Activated naive CD4-positive, alpha-beta T cell treated with anti-CD3 and anti-CD28 coated beads for 36 hours (primary cell): ENCODE data around the gene LIMA1. TPM values are rescaled to one million over a fixed set of nuclear protein-coding genes. Genes with fewer than 3 reads are reported as not detected.
A peak's percentile ranks its signal among the peaks of the same experiment; 100 is the strongest.

Experiments used
- CTCF ChIA-PET: fragments of 350-600 bp; sonication (Branson Sonifier 250); formaldehyde crosslinking; loops from one replicate; lab custom pipeline; 2021; ENCODE audit warnings: antibody characterized with exemption; lab: Charles Lee
- DNase-seq: peaks from one replicate; pipeline ENCODE4 v3.0.0-alpha.2; 2020
- H3K27ac Mint-ChIP-seq: one replicate; pipeline ENCODE4 v1.8.0; 2021; ENCODE audit warnings: mild to moderate bottlenecking, mixed read lengths
- H3K27me3 Mint-ChIP-seq: one replicate; pipeline ENCODE4 v1.8.0; 2021; ENCODE audit warnings: low read depth, mixed read lengths
- H3K36me3 Mint-ChIP-seq: one replicate; pipeline ENCODE4 v1.8.0; 2021; ENCODE audit warnings: low read depth, mixed read lengths
- H3K4me1 Mint-ChIP-seq: one replicate; pipeline ENCODE4 v1.8.0; 2021; ENCODE audit warnings: low read depth, mixed read lengths
- H3K4me3 Mint-ChIP-seq: one replicate; pipeline ENCODE4 v1.8.0; 2021; ENCODE audit warnings: mild to moderate bottlenecking, moderate library complexity, mixed read lengths
- H3K9me3 Mint-ChIP-seq: one replicate; pipeline ENCODE4 v1.8.0; 2021; ENCODE audit warnings: mixed read lengths
- intact Hi-C: fragments of 100-400 bp; cut with micrococcal nuclease; formaldehyde crosslinking; loops from one replicate; pipeline ENCODE4 v1.15.1; 2023
- total RNA-seq, 2 experiments: library from RNA; stranded (reverse); gene quantifications; one replicate each; pipeline ENCODE4 v1.2.3, GENCODE V29; 2021

The LIMA1 gene
- total RNA-seq, 2 experiments from 2014 or later: 15.9 to 16.5 TPM

DNA sequence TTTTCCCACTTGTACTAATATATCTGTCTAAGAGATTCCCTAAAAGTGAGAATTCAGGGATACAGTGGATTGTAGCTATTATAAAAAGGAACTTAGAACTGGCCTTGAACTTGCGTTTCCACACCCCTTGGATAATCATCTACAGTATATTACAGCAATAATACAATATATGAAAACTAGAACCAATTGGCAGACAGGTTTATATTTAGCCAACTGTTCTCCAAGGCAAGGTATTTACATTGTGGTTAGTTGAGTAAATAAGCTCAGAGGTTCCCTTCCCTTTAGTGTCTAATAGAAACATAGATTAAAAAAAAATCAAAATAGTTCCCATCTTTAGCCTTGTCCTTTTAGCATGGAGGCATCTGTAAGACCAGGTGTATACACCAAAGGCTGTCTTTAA is 42.1 kb downstream of the LIMA1 start:
- Mint-ChIP-seq H3K9me3 (no peaks in the 10 kb centered on the region), H3K27ac (no peak overlapping the region), H3K4me1 (peaks cover under 1% of the 10 kb centered on the region), H3K36me3 (peaks cover 3% of the 10 kb centered on the region), H3K27me3 (no peaks in the 10 kb centered on the region), H3K4me3 (no peak overlapping the region)
- CTCF ChIA-PET: no interaction called here
- intact Hi-C loops: no loop called here
- DNase-seq: no peak

DNA sequence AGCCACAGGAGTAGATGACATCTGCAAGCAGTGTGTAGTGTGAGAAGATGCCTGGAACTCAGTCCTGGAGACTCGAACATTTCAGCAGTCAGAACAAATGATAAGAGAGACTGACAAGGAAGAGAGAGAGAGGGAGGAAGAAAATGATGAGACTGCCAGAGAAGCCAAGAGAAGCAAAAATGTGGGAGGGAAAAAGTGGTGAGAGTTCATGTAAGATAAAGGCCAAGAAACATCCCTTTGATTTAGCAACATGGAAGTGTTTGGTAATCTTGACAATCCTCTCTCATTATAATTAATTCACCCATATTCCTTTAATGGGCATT is 42.6 kb downstream of the LIMA1 start:
- no peaks in the 10 kb centered on the region for H3K4me1 Mint-ChIP-seq
- H3K27me3 Mint-ChIP-seq: no peaks in the 10 kb centered on the region
- intact Hi-C loops: no loop called here
- CTCF ChIA-PET: no interaction called here
- H3K9me3 Mint-ChIP-seq: no peaks in the 10 kb centered on the region
- peaks cover 3% of the 10 kb centered on the region for H3K36me3 Mint-ChIP-seq
- no peak overlapping the region for H3K4me3 Mint-ChIP-seq
- H3K27ac Mint-ChIP-seq: no peak overlapping the region
- DNase-seq: no peak

DNA sequence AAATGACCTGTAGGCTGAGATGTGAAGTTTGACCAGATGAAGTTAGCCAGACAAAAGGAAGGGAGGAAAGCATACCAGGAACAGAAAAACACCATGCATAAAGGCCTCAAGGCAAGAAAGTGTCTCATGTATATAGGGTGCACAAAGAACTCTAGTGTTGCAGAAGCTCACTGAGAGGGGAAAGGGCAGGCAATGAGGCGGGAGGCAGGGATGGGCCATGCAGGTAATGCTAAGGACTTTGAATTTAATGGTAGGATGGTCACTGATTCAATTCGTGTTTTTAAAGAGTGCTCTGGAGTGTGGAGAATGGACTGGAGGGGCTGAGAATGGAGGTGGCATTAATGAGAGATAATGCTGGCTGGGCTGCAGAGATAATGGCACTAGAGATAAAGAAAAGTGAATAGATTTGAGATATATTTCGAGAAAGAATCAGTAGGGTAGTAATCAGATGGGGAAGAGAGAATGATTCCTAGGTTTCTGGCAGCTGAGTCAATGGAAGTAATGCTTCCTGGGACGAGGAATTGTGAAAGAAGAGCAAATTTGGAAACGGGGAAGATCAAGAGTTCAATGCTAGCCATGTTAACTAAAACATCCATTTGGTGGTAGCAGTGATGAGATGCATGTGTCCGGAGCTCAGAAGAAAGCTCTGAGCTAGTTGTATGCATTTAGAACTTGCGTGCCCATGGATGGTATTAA is 43.1 kb downstream of the LIMA1 start:
- intact Hi-C loops: no loop called here
- H3K9me3 Mint-ChIP-seq: no peaks in the 10 kb centered on the region
- no peaks in the 10 kb centered on the region for H3K27me3 Mint-ChIP-seq
- no peak overlapping the region for H3K4me3 Mint-ChIP-seq
- no peaks in the 10 kb centered on the region for H3K4me1 Mint-ChIP-seq
- no peak overlapping the region for H3K27ac Mint-ChIP-seq
- no peak for DNase-seq
- H3K36me3 Mint-ChIP-seq: peaks cover 3% of the 10 kb centered on the region
- CTCF ChIA-PET: no interaction called here

DNA sequence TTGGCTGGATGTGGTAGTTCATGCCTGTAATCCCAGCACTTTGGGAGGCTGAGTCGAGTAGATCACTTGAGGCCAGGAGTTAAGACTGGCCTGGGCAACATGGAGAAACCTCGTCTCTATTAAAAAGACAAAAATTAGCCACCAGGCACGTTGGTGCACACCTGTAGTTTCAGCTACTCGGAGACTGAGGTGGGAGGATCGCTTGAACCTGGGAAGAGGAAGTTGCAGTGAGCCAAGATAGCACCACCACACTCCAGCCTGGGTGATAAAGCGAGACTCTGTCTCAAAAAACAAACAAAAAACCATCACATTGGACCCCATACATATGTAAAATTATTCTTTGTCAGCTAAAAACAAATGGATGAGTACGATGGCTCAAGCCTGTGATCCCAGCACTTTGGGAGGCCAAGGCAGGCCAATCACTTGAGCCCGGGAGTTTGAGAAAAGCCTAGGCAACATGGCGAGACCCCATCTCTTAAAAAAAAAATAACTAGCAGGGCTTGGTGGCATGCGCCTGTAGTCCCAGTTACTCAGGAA is 43.9 kb downstream of the LIMA1 start:
- Mint-ChIP-seq H3K4me3 (no peak overlapping the region), H3K9me3 (no peaks in the 10 kb centered on the region), H3K36me3 (no peaks in the 10 kb centered on the region), H3K4me1 (no peaks in the 10 kb centered on the region), H3K27me3 (no peaks in the 10 kb centered on the region), H3K27ac (no peak overlapping the region)
- CTCF ChIA-PET: interaction anchor here (0.6 kb wide), 1 partner anchor 468 kb away, joined by 3 read pairs; no protein-coding TSS in a partner anchor
- DNase-seq: no peak
- intact Hi-C loops: no loop called here

DNA sequence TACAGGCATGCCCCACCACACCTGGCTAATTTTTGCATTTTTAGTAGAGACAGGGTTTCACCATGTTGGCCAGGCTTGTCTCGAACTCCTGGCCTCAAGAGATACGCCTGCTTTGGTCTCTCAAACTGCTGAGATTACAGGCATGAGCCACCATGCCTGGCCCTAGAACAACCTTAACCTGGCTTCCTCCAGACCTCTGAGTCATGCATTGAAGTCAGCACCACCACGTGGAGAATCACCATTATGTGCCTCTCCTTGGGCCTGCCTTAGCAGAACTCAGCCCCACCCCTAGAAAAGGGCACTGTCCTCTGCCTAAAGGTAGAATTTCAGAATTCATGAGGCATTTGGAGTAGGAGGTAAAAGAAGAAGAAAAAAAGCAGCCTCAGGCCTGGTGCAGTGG is 49.0 kb downstream of the LIMA1 start:
- Mint-ChIP-seq H3K4me3 (no peak overlapping the region), H3K4me1 (no peaks in the 10 kb centered on the region), H3K27me3 (no peaks in the 10 kb centered on the region), H3K9me3 (no peaks in the 10 kb centered on the region), H3K36me3 (no peaks in the 10 kb centered on the region), H3K27ac (no peak overlapping the region)
- CTCF ChIA-PET: interaction anchor here (0.5 to 1.9 kb wide), 4 partner anchors 9 to 267 kb away, joined by 3 to 8 read pairs (median 4); no protein-coding TSS in a partner anchor
- intact Hi-C loops: no loop called here
- DNase-seq: peak; percentile 44

DNA sequence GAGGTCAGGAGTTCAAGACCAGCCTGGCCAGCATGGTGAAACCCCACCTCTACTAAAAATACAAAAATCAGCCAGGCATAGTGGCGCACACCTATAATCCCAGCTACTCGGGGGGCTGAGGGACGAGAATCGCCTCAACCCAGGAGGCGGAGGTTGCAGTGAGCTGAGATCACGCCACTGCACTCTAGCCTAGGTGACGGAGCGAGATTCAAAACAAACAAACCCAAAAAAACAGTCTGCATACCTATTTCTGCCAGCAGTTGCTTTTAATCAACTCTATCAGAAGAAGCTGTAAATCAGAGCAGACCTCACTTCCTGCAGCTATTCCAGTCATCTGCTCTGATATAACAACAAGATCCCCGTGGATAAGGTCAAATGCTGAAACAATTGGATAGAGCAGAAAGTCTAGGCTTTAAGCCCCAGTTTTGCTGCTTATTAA is 50.5 kb downstream of the LIMA1 start:
- CTCF ChIA-PET: interaction anchor here (1.0 kb wide), 1 partner anchor 82 kb away, joined by 3 read pairs; no protein-coding TSS in a partner anchor
- no peaks in the 10 kb centered on the region for H3K4me1 Mint-ChIP-seq
- DNase-seq: no peak
- no peak overlapping the region for H3K4me3 Mint-ChIP-seq
- no peaks in the 10 kb centered on the region for H3K36me3 Mint-ChIP-seq
- H3K27me3 Mint-ChIP-seq: no peaks in the 10 kb centered on the region
- intact Hi-C loops: no loop called here
- no peak overlapping the region for H3K27ac Mint-ChIP-seq
- no peaks in the 10 kb centered on the region for H3K9me3 Mint-ChIP-seq

DNA sequence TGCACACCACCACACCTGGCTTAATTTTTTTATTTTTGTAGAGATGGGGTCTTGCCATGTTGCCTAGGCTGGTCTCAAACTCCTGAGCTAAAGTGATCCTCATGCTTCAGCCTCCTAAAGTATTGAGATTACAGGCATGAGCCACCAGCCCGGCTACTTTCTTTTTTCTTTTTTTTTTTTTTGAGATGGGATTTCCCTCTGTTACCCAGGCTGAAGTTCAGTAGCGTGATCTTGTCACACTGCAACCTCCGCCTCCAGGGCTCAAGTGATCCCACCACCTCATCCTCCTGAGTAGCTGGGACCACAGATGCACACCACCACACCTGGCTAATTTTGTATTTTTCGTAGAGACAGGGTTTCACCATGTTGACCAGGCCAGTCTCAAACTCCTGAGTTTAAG is 51.1 kb downstream of the LIMA1 start:
- CTCF ChIA-PET: no interaction called here

DNA sequence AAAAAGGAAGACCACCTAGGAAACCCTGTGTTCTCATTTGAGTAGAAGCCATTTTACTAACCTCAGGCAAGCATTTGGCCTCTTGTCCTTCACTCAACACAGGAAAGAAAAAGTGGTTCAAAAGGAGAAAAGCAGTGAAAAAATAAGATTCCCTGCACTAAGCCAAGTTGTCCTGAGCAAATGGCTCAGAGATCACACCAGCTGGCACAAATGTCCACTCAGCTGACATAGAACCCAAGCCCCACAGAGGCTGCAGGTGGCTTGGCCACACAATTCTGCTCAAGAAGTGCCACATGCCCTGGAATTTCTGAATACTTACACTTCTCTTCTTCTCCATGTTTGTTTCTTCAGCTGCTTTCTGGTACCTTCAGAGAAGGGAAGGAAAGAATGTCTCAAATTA is 52.0 kb downstream of the LIMA1 start:
- no peaks in the 10 kb centered on the region for H3K36me3 Mint-ChIP-seq
- no peaks in the 10 kb centered on the region for H3K9me3 Mint-ChIP-seq
- no peaks in the 10 kb centered on the region for H3K27me3 Mint-ChIP-seq
- no peak overlapping the region for H3K27ac Mint-ChIP-seq
- no peak for DNase-seq
- no peak overlapping the region for H3K4me3 Mint-ChIP-seq
- CTCF ChIA-PET: interaction anchor here (0.6 to 1.0 kb wide), 2 partner anchors 121 to 414 kb away, joined by 3 read pairs; no protein-coding TSS in a partner anchor
- intact Hi-C loops: no loop called here
- no peaks in the 10 kb centered on the region for H3K4me1 Mint-ChIP-seq

More for the DNA sequence above, 51.1 kb downstream of the LIMA1 start:
- no peaks in the 10 kb centered on the region for H3K9me3 Mint-ChIP-seq
- no peak for DNase-seq
- H3K27ac Mint-ChIP-seq: no peak overlapping the region
- intact Hi-C loops: no loop called here
- H3K4me3 Mint-ChIP-seq: no peak overlapping the region
- H3K4me1 Mint-ChIP-seq: no peaks in the 10 kb centered on the region
- H3K27me3 Mint-ChIP-seq: no peaks in the 10 kb centered on the region
- H3K36me3 Mint-ChIP-seq: no peaks in the 10 kb centered on the region

DNA sequence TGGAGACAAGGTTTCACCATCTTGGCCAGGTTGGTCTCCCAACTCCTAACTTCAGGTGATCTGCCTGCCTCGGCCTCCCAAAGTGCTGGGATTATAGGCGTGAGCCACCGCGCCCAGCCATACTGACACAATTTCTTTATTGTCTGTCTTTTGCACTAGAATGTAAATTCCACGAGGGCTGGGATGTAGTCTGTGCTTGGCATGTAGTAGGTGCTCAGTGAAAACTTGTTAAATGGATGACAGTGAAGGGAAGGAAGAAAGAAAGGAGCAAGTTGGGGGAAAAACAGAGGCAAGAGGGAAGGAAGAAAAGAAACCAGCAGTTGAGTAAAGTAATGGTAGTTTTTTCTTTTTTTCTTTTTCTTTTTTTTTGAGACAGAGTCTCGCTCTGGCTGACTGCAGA is 53.1 kb downstream of the LIMA1 start:
- no peak for DNase-seq
- Mint-ChIP-seq H3K36me3 (no peaks in the 10 kb centered on the region), H3K27me3 (no peaks in the 10 kb centered on the region), H3K27ac (no peak overlapping the region), H3K4me3 (no peak overlapping the region), H3K4me1 (peaks cover 3% of the 10 kb centered on the region), H3K9me3 (no peaks in the 10 kb centered on the region)
- intact Hi-C loops: no loop called here
- CTCF ChIA-PET: no interaction called here

DNA sequence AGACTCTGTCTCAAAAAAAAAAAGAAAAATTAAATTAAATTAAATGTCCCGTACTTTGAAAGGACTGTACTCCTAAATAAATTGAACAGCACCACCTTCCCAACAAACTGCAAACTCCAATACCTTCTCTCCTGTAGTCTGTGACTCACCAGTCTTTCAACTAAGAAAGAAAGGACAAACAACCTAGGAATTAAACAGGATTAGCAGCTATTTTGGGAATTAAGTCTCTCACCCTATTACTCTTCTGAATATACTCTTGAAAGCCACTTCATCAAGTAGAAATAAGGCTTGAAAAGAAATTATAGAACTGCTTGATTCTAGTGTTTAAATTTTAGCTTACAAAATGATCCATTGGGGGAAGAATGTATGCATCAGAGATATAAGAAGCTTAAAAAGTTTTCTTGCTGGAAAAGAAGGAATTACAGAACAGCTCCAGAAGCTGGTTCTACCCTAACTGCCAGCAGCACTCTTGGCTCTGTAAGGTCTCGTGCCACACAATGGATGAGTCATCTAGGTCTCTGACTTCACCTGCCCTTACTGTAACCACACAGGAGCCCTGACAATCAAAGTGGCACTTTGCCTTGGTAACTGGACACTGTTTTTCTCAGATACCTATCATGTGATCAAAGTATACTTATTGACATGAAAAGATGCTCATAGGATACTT is 59.2 kb downstream of the LIMA1 start:
- peak; percentile 70 for DNase-seq
- intact Hi-C loops: loop anchor here (5.0 to 10.0 kb wide), 5 partner anchors 218 to 803 kb away; partner anchors contain the start of gene SLC11A2
- H3K4me1 Mint-ChIP-seq: peaks cover 28% of the 10 kb centered on the region
- H3K27me3 Mint-ChIP-seq: no peaks in the 10 kb centered on the region
- H3K4me3 Mint-ChIP-seq: peak overlapping the region; percentile 5
- CTCF ChIA-PET: interaction anchor here (0.5 to 0.9 kb wide), 5 partner anchors 38 to 544 kb away, joined by 3 to 5 read pairs (median 3); partner anchors contain the start of gene CERS5
- no peak overlapping the region for H3K27ac Mint-ChIP-seq
- no peaks in the 10 kb centered on the region for H3K9me3 Mint-ChIP-seq
- H3K36me3 Mint-ChIP-seq: no peaks in the 10 kb centered on the region

DNA sequence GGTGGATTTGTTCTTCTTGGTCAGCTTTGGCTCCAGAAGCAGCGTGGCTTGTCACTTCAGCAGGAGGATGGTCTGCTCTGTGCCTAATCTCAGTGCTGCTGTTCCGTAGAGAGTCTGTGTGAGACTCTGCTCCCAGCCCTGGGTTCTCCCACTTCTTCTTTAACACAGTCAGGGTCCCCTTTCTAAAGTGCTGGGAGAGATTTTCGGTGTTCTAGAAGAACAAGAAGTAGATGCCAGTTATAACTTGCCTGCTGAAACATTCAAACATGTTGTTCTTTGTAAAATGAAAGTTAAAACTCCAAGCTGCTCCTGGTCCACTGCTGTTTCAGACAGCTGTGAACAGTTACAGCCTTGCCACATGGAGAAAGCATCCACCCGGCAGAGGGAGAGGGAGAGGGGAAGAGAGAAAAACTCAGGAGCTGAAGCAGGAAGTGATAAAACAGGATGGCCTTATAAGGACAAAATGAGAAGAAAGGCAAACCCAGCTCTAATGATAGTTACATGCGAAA is 61.0 kb downstream of the LIMA1 start:
- H3K9me3 Mint-ChIP-seq: no peaks in the 10 kb centered on the region
- intact Hi-C loops: loop anchor here (1.0 to 10.0 kb wide), 7 partner anchors 25 to 805 kb away; partner anchors contain the start of genes LIMA1 and SLC11A2
- CTCF ChIA-PET: interaction anchor here (0.6 to 3.7 kb wide), 8 partner anchors 11 to 277 kb away, joined by 3 to 27 read pairs (median 6); partner anchors contain the start of genes COX14 and LIMA1
- DNase-seq: peak; percentile 32
- H3K36me3 Mint-ChIP-seq: no peaks in the 10 kb centered on the region
- H3K27ac Mint-ChIP-seq: no peak overlapping the region
- H3K4me3 Mint-ChIP-seq: no peak overlapping the region
- peaks cover 36% of the 10 kb centered on the region for H3K4me1 Mint-ChIP-seq
- H3K27me3 Mint-ChIP-seq: no peaks in the 10 kb centered on the region
